DND-41 (cell line): ENCODE measurements around the gene MAGIX.

ENCODE experiments used
- EZH2 ChIP-seq: IDR thresholded peaks from 3 replicates; pipeline ENCODE4 v1.6.1; 2012; ENCODE audit warnings: borderline replicate concordance, low read depth, mild to moderate bottlenecking, moderate library complexity, low read length, inconsistent platforms; ENCODE audit not compliant: severe bottlenecking
- TF ChIP-seq, protein P1 (sequence below): IDR thresholded peaks from 2 replicates; pipeline ENCODE4 v1.5.1; 2012; ENCODE audit warnings: borderline replicate concordance, low read length, moderate library complexity, mild to moderate bottlenecking; ENCODE audit not compliant: poor library complexity, severe bottlenecking; ENCODE audit errors: extremely low read depth

GRCh38 chrX:49183701-49184281 is 21.2 kb downstream of the MAGIX start:
- TF ChIP-seq, protein P1, sequence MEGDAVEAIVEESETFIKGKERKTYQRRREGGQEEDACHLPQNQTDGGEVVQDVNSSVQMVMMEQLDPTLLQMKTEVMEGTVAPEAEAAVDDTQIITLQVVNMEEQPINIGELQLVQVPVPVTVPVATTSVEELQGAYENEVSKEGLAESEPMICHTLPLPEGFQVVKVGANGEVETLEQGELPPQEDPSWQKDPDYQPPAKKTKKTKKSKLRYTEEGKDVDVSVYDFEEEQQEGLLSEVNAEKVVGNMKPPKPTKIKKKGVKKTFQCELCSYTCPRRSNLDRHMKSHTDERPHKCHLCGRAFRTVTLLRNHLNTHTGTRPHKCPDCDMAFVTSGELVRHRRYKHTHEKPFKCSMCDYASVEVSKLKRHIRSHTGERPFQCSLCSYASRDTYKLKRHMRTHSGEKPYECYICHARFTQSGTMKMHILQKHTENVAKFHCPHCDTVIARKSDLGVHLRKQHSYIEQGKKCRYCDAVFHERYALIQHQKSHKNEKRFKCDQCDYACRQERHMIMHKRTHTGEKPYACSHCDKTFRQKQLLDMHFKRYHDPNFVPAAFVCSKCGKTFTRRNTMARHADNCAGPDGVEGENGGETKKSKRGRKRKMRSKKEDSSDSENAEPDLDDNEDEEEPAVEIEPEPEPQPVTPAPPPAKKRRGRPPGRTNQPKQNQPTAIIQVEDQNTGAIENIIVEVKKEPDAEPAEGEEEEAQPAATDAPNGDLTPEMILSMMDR, result no peak
- TF ChIP-seq EZH2, result no peak
